Measurements from ENCODE around the gene ANGPT4. TPM values are rescaled to one million over a fixed set of nuclear protein-coding genes. Genes with fewer than 3 reads are reported as not detected.

Gene ANGPT4
- total and polyA plus RNA-seq, 9 of the 15 experiments (the other 6 are each of a cell fraction or from before 2014, with no cell fraction given) = not detected

- Histone ChIP-seq H3K27ac (ENCODE audit: extremely low read depth, low read depth, low read length) (no peak overlapping the region), H3K9me3 (replicated peaks; ENCODE audit: control insufficient read depth, insufficient read depth, low read depth, low read length) (no peaks in the 10 kb centered on the region), H4K20me1 (replicated peaks; ENCODE audit: control insufficient read depth, insufficient read depth, low read length) (no peaks in the 10 kb centered on the region), H2AFZ (ENCODE audit: low read depth, low read length) (no peak overlapping the region), H3K79me2 (ENCODE audit: control insufficient read depth, insufficient read depth, low read length) (no peaks in the 10 kb centered on the region), H3K9ac (ENCODE audit: insufficient read depth in 1 of 2, low read depth in 2 of 2, low read length in 2 of 2) (no peak overlapping the region), H3K9me1 (ENCODE audit: control insufficient read depth, insufficient read depth, low read length) (no peaks in the 10 kb centered on the region), H3K36me3 (ENCODE audit: control insufficient read depth, insufficient read depth, low read length) (no peaks in the 10 kb centered on the region), H3K4me1 (replicated peaks in 1 of 2; ENCODE audit: control insufficient read depth in 2 of 2, insufficient read depth in 2 of 2, low read length in 2 of 2) (peaks cover 0 to 9% of the 10 kb centered on the region in 2 experiments; a peak in 3 of 5 replicates), H3K4me2 (ENCODE audit: insufficient read depth, low read length) (no peak overlapping the region), H3K27me3 (ENCODE audit: control insufficient read depth in 2 of 2, insufficient read depth in 2 of 2, low read length in 2 of 2) (peaks cover 11 to 58% of the 10 kb centered on the region in 2 experiments), H3K4me3 (no peak overlapping the region)
- 3% methylated on average over 7 of the region's 13 CpGs for WGBS (ENCODE audit: insufficient coverage, low coverage, missing lambda C conversion rate)
- ChIA-PET CTCF (ENCODE audit: low intra/inter-chr PET ratio) (interaction anchor here (1.5 kb wide), 1 partner anchor 140 kb away, joined by 6 read pairs; no protein-coding TSS in a partner anchor), POLR2A (no interaction called here)
- ATAC-seq (peak; percentile 71), FAIRE-seq (no peak), DNase-seq (ENCODE audit: extremely low read depth in 1 of 4, low spot score in 3 of 4) (peak; percentile 21 to 42 (median 28))
- BruUV-seq (replicated peaks) = no TSS peak
- intact Hi-C loops (cut with micrococcal nuclease) (loop anchor here (1.0 kb wide), 1 partner anchor 140 kb away; no protein-coding TSS in a partner anchor), in situ Hi-C loops (cut with MboI) (no loop called here)
- no peak for TF ChIP-seq ZBTB12 (CRISPR knock-in tag; IDR thresholded peaks at IDR 0.05)
- 0 out of 4 replicates have a peak, but pooled peaks of 1 of the 2 experiments have one; percentile 25 for TF ChIP-seq TEAD1 (CRISPR knock-in tag; IDR thresholded peaks at IDR 0.05)
- TF ChIP-seq ZKSCAN8 (CRISPR knock-in tag; IDR thresholded peaks at IDR 0.05) = no peak
- TF ChIP-seq REST (IDR thresholded peaks at IDR 0.05; ENCODE audit: borderline replicate concordance) = peak; percentile 67; the same call in 1 of the 2 replicates
- no peak for TF ChIP-seq REST (CRISPR knock-in tag; IDR thresholded peaks at IDR 0.05; ENCODE audit: low read depth)
- peak; percentile 54 to 69 for TF ChIP-seq RAD21 (CRISPR knock-in tag; conservative IDR thresholded peaks at IDR 0.05 in 1 of 2, IDR thresholded peaks at IDR 0.05 in 1 of 2)
- no peak for TF ChIP-seq SLC30A9 (CRISPR knock-in tag; IDR thresholded peaks at IDR 0.05)
- peak; percentile 80; the same call in 1 of the 2 replicates for TF ChIP-seq STAG1 (CRISPR knock-in tag; IDR thresholded peaks at IDR 0.05; ENCODE audit: borderline replicate concordance)
- TF ChIP-seq ARID2 (IDR thresholded peaks at IDR 0.05) = 0 out of 2 replicates have a peak, but pooled peaks have one; percentile 8
- TF ChIP-seq SMC3 (conservative IDR thresholded peaks at IDR 0.05; ENCODE audit: insufficient read depth, low read depth, low read length) = peak; percentile 53
These were observed 40.3 kb upstream of the ANGPT4 start for GRCh38 chr20:956330-956951.

Data from K562 (cell line).